Caco-2 (cell line): ENCODE data around the gene AJAP1. TPM values are rescaled to one million over a fixed set of nuclear protein-coding genes. Genes with fewer than 3 reads are reported as not detected.

Experiments used
- BruUV-seq: library from RNA; stranded (reverse); fragments of 400-500 nt; replicated peaks from 2 replicates; lab custom pipeline; 2021; lab: Mats Ljungman, UMichigan
- CTCF ChIA-PET: fragments of 300-600 bp; sonication (Branson Sonifier 250); formaldehyde crosslinking; loops from one replicate; lab custom pipeline; 2022; ENCODE audit warnings: antibody characterized with exemption; lab: Charles Lee
- POLR2A ChIA-PET: fragments of 300-600 bp; sonication (Branson Sonifier 250); formaldehyde crosslinking; loops from one replicate; lab custom pipeline; 2022; ENCODE audit warnings: antibody characterized with exemption; lab: Charles Lee
- DNase-seq, 2 experiments: peaks; one replicate each; pipeline versions ENCODE4 v3.0.0 to v3.0.0-alpha.2; 2020 to 2022
- H3K27me3 ChIP-seq: replicated peaks from 2 replicates; pipeline ENCODE4 v1.6.0; 2011; ENCODE audit warnings: low read length; ENCODE audit not compliant: control insufficient read depth, insufficient read depth
- H3K36me3 ChIP-seq: 2 replicates; pipeline ENCODE4 v1.5.1; 2011; ENCODE audit warnings: low read length; ENCODE audit not compliant: control insufficient read depth, insufficient read depth
- H3K4me1 ChIP-seq: fragments of 250-450 bp; sonication (Bioruptor Pico); 2 replicates; pipeline ENCODE4 v1.5.1; 2020; ENCODE audit warnings: mild to moderate bottlenecking
- H3K4me3 ChIP-seq: 2 replicates; pipeline ENCODE4 v1.5.1; 2011; ENCODE audit warnings: low read depth, mild to moderate bottlenecking, control low read depth, low read length
- H3K9me3 ChIP-seq: fragments of 250-450 bp; sonication (Bioruptor Pico); 2 replicates; pipeline ENCODE4 v1.5.1; 2020; ENCODE audit warnings: mild to moderate bottlenecking, moderate library complexity
- H3K27ac Mint-ChIP-seq: one replicate; pipeline ENCODE4 v1.8.0; 2022; ENCODE audit warnings: mixed read lengths; ENCODE audit not compliant: unreplicated experiment
- H3K27me3 Mint-ChIP-seq: one replicate; pipeline ENCODE4 v1.8.0; 2022; ENCODE audit warnings: mixed read lengths; ENCODE audit not compliant: insufficient read depth, unreplicated experiment
- H3K36me3 Mint-ChIP-seq: one replicate; pipeline ENCODE4 v1.8.0; 2022; ENCODE audit warnings: mild to moderate bottlenecking, mixed read lengths; ENCODE audit not compliant: insufficient read depth, unreplicated experiment
- H3K4me1 Mint-ChIP-seq: one replicate; pipeline ENCODE4 v1.8.0; 2022; ENCODE audit warnings: low read depth, mixed read lengths; ENCODE audit not compliant: unreplicated experiment
- H3K4me3 Mint-ChIP-seq: one replicate; pipeline ENCODE4 v1.8.0; 2022; ENCODE audit warnings: mild to moderate bottlenecking, moderate library complexity, mixed read lengths; ENCODE audit not compliant: unreplicated experiment
- H3K9me3 Mint-ChIP-seq: one replicate; pipeline ENCODE4 v1.8.0; 2022; ENCODE audit warnings: mixed read lengths; ENCODE audit not compliant: unreplicated experiment
- intact Hi-C: fragments of 100-400 bp; cut with micrococcal nuclease; formaldehyde crosslinking; loops from one replicate; pipeline ENCODE4 v1.10.0; 2022; ENCODE audit not compliant: unreplicated experiment
- total RNA-seq: library from RNA; stranded (reverse); gene quantifications from 2 replicates; pipeline ENCODE4 v1.2.3, GENCODE V29; 2022
- TF ChIP-seq, protein P1 (sequence below), 2 experiments: fragments of 200-600 bp in 1 of 2; IDR thresholded peaks; 1 replicate in 1 of 2; 2 replicates in 1 of 2; pipeline versions ENCODE4 v1.5.1 to v1.8.0; 2011 to 2022; ENCODE audit warnings: antibody characterized with exemption in 1 of 2, control low read depth in 1 of 2, inconsistent platforms in 1 of 2, low read depth in 1 of 2, low read length in 1 of 2, mild to moderate bottlenecking in 1 of 2, moderate library complexity in 1 of 2; ENCODE audit not compliant: insufficient read depth in 1 of 2, severe bottlenecking in 1 of 2, unreplicated experiment in 1 of 2

AJAP1 gene
- total RNA-seq, 1 experiment from 2014 or later: not detected

DNA sequence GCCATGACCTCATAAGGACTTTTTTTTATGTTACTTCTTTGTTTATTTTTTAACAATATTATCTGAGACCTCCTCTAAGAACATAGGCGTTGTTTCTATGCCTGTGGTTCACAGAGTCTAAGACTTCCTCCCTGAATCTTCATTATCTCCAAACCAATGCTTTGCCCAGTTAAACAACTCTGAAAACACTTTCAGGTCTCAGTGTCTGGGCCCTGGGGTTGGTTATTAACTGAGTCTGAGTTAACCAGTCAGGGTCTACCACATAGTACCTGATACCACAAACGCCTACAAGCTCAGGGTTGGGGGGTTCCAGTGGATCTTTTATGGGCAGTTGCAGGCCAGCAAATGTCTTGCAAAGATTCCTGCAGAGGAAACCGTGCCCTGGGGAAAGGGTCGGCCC, 138.2 kb downstream of the AJAP1 start:
- ChIA-PET POLR2A (no interaction called here), CTCF (no interaction called here)
- BruUV-seq: no TSS peak
- Histone ChIP-seq H3K9me3 (no peaks in the 10 kb centered on the region), H3K36me3 (no peaks in the 10 kb centered on the region), H3K4me3 (no peak overlapping the region), H3K4me1 (no peaks in the 10 kb centered on the region), H3K27me3 (no peaks in the 10 kb centered on the region)
- intact Hi-C loops: no loop called here
- H3K4me1 Mint-ChIP-seq: no peaks in the 10 kb centered on the region
- no peak for DNase-seq
- H3K27me3 Mint-ChIP-seq: peaks cover 7% of the 10 kb centered on the region
- no peak overlapping the region for H3K4me3 Mint-ChIP-seq
- H3K27ac Mint-ChIP-seq: no peak overlapping the region
- H3K36me3 Mint-ChIP-seq: no peaks in the 10 kb centered on the region
- H3K9me3 Mint-ChIP-seq: no peaks in the 10 kb centered on the region
- TF ChIP-seq, protein P1, sequence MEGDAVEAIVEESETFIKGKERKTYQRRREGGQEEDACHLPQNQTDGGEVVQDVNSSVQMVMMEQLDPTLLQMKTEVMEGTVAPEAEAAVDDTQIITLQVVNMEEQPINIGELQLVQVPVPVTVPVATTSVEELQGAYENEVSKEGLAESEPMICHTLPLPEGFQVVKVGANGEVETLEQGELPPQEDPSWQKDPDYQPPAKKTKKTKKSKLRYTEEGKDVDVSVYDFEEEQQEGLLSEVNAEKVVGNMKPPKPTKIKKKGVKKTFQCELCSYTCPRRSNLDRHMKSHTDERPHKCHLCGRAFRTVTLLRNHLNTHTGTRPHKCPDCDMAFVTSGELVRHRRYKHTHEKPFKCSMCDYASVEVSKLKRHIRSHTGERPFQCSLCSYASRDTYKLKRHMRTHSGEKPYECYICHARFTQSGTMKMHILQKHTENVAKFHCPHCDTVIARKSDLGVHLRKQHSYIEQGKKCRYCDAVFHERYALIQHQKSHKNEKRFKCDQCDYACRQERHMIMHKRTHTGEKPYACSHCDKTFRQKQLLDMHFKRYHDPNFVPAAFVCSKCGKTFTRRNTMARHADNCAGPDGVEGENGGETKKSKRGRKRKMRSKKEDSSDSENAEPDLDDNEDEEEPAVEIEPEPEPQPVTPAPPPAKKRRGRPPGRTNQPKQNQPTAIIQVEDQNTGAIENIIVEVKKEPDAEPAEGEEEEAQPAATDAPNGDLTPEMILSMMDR (IDR thresholded peaks at IDR 0.05; ENCODE audit: insufficient read depth in 1 of 2, low read depth in 1 of 2, low read length in 1 of 2, severe bottlenecking in 1 of 2, unreplicated experiment in 1 of 2): no peak

DNA sequence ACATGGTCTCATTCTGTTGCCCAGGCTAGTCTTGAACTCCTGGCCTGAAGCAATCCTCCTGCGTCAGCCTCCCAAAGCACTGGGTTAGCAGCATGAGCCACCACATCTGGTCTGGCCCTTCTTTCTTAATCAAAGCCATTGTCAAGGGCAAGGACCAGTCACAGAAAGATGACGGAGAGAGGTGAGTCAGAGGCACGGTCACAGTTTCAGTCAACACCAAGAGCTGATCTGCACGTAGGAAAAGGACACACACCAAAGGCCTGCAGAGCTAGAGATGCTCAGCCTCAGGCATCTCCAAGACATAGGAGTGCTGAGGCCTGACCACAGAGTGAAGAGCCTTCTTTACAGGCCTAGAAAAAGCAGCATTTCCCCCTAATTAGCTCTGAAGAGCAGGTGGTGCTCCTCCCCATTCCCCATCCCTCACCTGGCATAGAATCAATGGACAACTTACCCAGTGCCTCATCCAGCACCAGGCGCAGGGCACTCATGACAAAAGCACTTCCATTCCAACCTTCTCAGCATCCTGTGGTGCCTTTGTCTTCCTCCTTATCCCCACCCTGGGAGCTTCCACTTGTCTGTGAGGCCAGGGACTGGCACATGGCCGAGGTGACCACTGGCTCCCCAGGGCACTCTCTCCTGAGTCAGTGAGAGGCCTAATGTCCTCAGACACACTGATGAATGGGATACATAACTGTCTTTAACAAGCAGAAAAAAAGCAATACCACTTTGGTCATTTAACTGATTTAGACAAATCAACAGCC, 139.8 kb downstream of the AJAP1 start:
- no TSS peak for BruUV-seq
- Mint-ChIP-seq H3K9me3 (no peaks in the 10 kb centered on the region), H3K4me3 (no peak overlapping the region), H3K27me3 (no peaks in the 10 kb centered on the region), H3K4me1 (no peaks in the 10 kb centered on the region), H3K27ac (no peak overlapping the region), H3K36me3 (no peaks in the 10 kb centered on the region)
- Histone ChIP-seq H3K36me3 (no peaks in the 10 kb centered on the region), H3K4me3 (no peak overlapping the region), H3K4me1 (no peaks in the 10 kb centered on the region), H3K9me3 (no peaks in the 10 kb centered on the region), H3K27me3 (no peaks in the 10 kb centered on the region)
- intact Hi-C loops: no loop called here
- ChIA-PET CTCF (no interaction called here), POLR2A (no interaction called here)
- no peak for DNase-seq
- TF ChIP-seq, protein P1 (IDR thresholded peaks at IDR 0.05; ENCODE audit: insufficient read depth in 1 of 2, low read depth in 1 of 2, low read length in 1 of 2, severe bottlenecking in 1 of 2, unreplicated experiment in 1 of 2): no peak

DNA sequence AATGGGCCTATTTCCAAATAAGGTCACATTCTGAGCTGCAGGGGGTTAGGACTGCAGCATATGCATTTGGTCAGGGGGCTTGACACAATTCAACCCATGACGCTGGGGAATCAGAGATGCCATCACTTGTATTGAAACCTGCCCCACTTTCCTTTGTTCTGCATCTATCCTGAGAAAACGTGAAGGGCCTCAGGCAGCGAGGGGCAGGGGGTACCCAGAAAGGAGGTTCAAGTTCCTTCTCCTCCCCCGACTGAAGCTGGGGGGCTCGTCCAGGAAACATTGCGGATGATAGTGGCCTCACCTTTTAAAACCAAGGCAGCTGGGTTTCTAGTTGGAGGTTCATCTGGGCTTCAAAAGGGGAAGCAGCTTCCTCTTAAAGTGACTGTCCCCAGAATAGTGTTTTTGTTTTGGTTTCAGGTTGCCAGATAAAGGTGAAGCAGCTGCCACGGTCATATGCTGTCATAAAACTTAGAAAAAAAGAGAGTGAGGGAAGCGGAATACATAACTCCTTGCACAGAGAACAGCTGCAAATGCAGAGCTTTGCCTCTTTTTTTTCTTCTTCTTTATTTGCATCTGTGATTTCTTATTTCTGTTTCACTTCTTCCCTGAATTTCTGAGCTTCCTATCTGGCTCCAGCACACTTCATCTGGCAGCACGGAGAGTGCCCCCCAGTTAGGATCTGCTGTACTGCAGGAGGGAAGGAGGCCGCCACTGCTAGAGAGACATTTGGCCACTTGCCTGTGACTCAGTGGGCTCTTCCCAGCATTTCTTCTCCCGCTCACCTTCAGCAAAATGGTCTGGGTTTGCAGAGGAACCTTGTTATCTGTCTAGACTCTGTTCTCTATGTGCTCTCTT, 142.0 kb downstream of the AJAP1 start:
- intact Hi-C loops: no loop called here
- no peak overlapping the region for H3K4me3 Mint-ChIP-seq

More for the DNA sequence above, 142.0 kb downstream of the AJAP1 start:
- POLR2A ChIA-PET: no interaction called here
- BruUV-seq: no TSS peak
- H3K36me3 Mint-ChIP-seq: no peaks in the 10 kb centered on the region
- peaks cover 2% of the 10 kb centered on the region for H3K27me3 Mint-ChIP-seq
- DNase-seq: no peak
- Histone ChIP-seq H3K27me3 (no peaks in the 10 kb centered on the region), H3K4me1 (no peaks in the 10 kb centered on the region), H3K36me3 (no peaks in the 10 kb centered on the region), H3K4me3 (no peak overlapping the region), H3K9me3 (no peaks in the 10 kb centered on the region)
- TF ChIP-seq, protein P1 (IDR thresholded peaks at IDR 0.05; ENCODE audit: insufficient read depth in 1 of 2, low read depth in 1 of 2, low read length in 1 of 2, severe bottlenecking in 1 of 2, unreplicated experiment in 1 of 2): no peak
- CTCF ChIA-PET: interaction anchor here (0.5 kb wide), 1 partner anchor 1905 kb away, joined by 3 read pairs; no protein-coding TSS in a partner anchor
- no peak overlapping the region for H3K27ac Mint-ChIP-seq
- H3K9me3 Mint-ChIP-seq: no peaks in the 10 kb centered on the region
- H3K4me1 Mint-ChIP-seq: no peaks in the 10 kb centered on the region
